HG02981 (cell line): ENCODE data around the gene SOWAHD.
A peak's percentile ranks its signal among the peaks of the same experiment; 100 is the strongest.
"Not testable (repeated sequence)": the region's sequence is repeated elsewhere in the genome, so short reads cannot be mapped to it uniquely, and the experiment has no call there.

Experiments used
- ATAC-seq: cut with Tn5 transposase; IDR thresholded peaks from one replicate; pipeline ENCODE4 v1.9.1; 2021; ENCODE audit warnings: mild to moderate bottlenecking, moderate library complexity; ENCODE audit not compliant: unreplicated experiment

The SOWAHD gene

GRCh38 chrX:119758731-119759247 is 401 bp downstream of the SOWAHD start:
- no peak for ATAC-seq

- ATAC-seq: no peak
Measured at GRCh38 chrX:119759248-119759766, 919 bp downstream of the SOWAHD start.

- ATAC-seq: no peak
Measured at GRCh38 chrX:119760026-119760877, 1.9 kb downstream of the SOWAHD start.

GRCh38 chrX:119762718-119763117 is 4.3 kb downstream of the SOWAHD start:
- ATAC-seq: no peak

GRCh38 chrX:119763181-119763580 is 4.8 kb downstream of the SOWAHD start:
- no peak for ATAC-seq

- ATAC-seq: no peak
Measured at GRCh38 chrX:119763836-119764387, 5.5 kb downstream of the SOWAHD start.

- not testable (repeated sequence) for ATAC-seq
Measured at GRCh38 chrX:119768436-119768835, 10.0 kb downstream of the SOWAHD start.

GRCh38 chrX:119769388-119769787 is 11.0 kb downstream of the SOWAHD start:
- not testable (repeated sequence) for ATAC-seq

GRCh38 chrX:119775517-119776238 is 17.3 kb downstream of the SOWAHD start:
- ATAC-seq: no peak

GRCh38 chrX:119778829-119779228 is 20.4 kb downstream of the SOWAHD start:
- no peak for ATAC-seq

GRCh38 chrX:119783026-119783425 is 24.6 kb downstream of the SOWAHD start:
- ATAC-seq: no peak

- peak; percentile 53 for ATAC-seq
Measured at GRCh38 chrX:119784747-119785446, 26.5 kb downstream of the SOWAHD start.

GRCh38 chrX:119790977-119791436 is 32.6 kb downstream of the SOWAHD start:
- ATAC-seq: peak; percentile 5

- ATAC-seq: peak; percentile 91
Measured at GRCh38 chrX:119791437-119792231, 33.2 kb downstream of the SOWAHD start, which contains the start of gene RPL39. RPL39 (minus strand) TSS chrX:119791630; CDS start chrX:119791576, 54 bp downstream.

GRCh38 chrX:119801253-119802221 is 43.1 kb downstream of the SOWAHD start:
- no peak for ATAC-seq

GRCh38 chrX:119802546-119802945 is 44.2 kb downstream of the SOWAHD start:
- ATAC-seq: no peak

- not testable (repeated sequence) for ATAC-seq
Measured at GRCh38 chrX:119808461-119808860, 50.1 kb downstream of the SOWAHD start.

- no peak for ATAC-seq
Measured at GRCh38 chrX:119809185-119809666, 50.8 kb downstream of the SOWAHD start.
